Activated CD8-positive, alpha-beta memory T cell treated with anti-CD3 and anti-CD28 coated beads, Interleukin-2, amount 10 ng/mL, durations not matched to agents 7 days and 5 days (primary cell): ENCODE data around the gene PRSS22. TPM values are rescaled to one million over a fixed set of nuclear protein-coding genes. Genes with fewer than 3 reads are reported as not detected.

Experiments
- ATAC-seq: fragments of 150-1000 bp; cut with Tn5 transposase; one replicate; pipeline ENCODE4 v1.10.0; 2021; ENCODE audit warnings: moderate library complexity
- CTCF ChIA-PET: fragments of 350-600 bp; sonication (Branson Sonifier 250); formaldehyde crosslinking; loops from one replicate; lab custom pipeline; 2021; ENCODE audit warnings: antibody characterized with exemption; lab: Charles Lee
- DNase-seq: peaks from one replicate; pipeline ENCODE4 v3.0.0-alpha.2; 2020
- H3K27ac Mint-ChIP-seq: one replicate; pipeline ENCODE4 v1.8.0; 2021; ENCODE audit warnings: mild to moderate bottlenecking, mixed read lengths
- H3K27me3 Mint-ChIP-seq: one replicate; pipeline ENCODE4 v1.8.0; 2021; ENCODE audit warnings: mixed read lengths
- H3K36me3 Mint-ChIP-seq: one replicate; pipeline ENCODE4 v1.8.0; 2021; ENCODE audit warnings: mild to moderate bottlenecking, mixed read lengths
- H3K4me1 Mint-ChIP-seq: one replicate; pipeline ENCODE4 v1.8.0; 2021; ENCODE audit warnings: mixed read lengths
- H3K4me3 Mint-ChIP-seq: one replicate; pipeline ENCODE4 v1.8.0; 2021; ENCODE audit warnings: mild to moderate bottlenecking, moderate library complexity, mixed read lengths
- H3K9me3 Mint-ChIP-seq: one replicate; pipeline ENCODE4 v1.8.0; 2022; ENCODE audit warnings: low read depth, mixed read lengths
- total RNA-seq, 2 experiments: library from RNA; stranded (reverse); gene quantifications; one replicate each; pipeline ENCODE4 v1.2.3, GENCODE V29; 2021

Gene PRSS22
- total RNA-seq, 2 experiments from 2014 or later: not detected

- no peaks in the 10 kb centered on the region for H3K36me3 Mint-ChIP-seq
- CTCF ChIA-PET: interaction anchor here (1.1 to 6.8 kb wide), 5 partner anchors 11 to 55 kb away, joined by 3 to 36 read pairs (median 19); partner anchors contain the start of gene FLYWCH2
- no peaks in the 10 kb centered on the region for H3K27me3 Mint-ChIP-seq
- ATAC-seq (no peak), DNase-seq (no peak)
- H3K27ac Mint-ChIP-seq: no peak overlapping the region
- H3K4me3 Mint-ChIP-seq: no peak overlapping the region
- H3K9me3 Mint-ChIP-seq: no peaks in the 10 kb centered on the region
- peaks cover 13% of the 10 kb centered on the region for H3K4me1 Mint-ChIP-seq
Observed at GRCh38 chr16:2871926-2872325, 14.0 kb upstream of the PRSS22 start.

GRCh38 chr16:2867987-2868789 lies 10.2 kb upstream of the PRSS22 start:
- ATAC-seq: peak; percentile 96
- Mint-ChIP-seq H3K4me3 (peak overlapping the region; percentile 83), H3K27ac (peak overlapping the region; percentile 91), H3K36me3 (no peaks in the 10 kb centered on the region), H3K27me3 (peaks cover 3% of the 10 kb centered on the region), H3K4me1 (peaks cover 13% of the 10 kb centered on the region), H3K9me3 (no peaks in the 10 kb centered on the region)
- peak; percentile 98 for DNase-seq
- CTCF ChIA-PET: interaction anchor here (0.7 to 4.4 kb wide), 37 partner anchors 12 to 616 kb away, joined by 3 to 94 read pairs (median 6); partner anchors contain the start of genes ECI1, FLYWCH1, FLYWCH2 and PKMYT1

- Mint-ChIP-seq H3K36me3 (no peaks in the 10 kb centered on the region), H3K4me3 (peak overlapping the region; percentile 83), H3K4me1 (peaks cover 13% of the 10 kb centered on the region), H3K27ac (peak overlapping the region; percentile 91), H3K9me3 (no peaks in the 10 kb centered on the region), H3K27me3 (peaks cover 3% of the 10 kb centered on the region)
- no peak for DNase-seq
- ATAC-seq: no peak
- CTCF ChIA-PET: interaction anchor here (0.7 to 4.4 kb wide), 30 partner anchors 11 to 616 kb away, joined by 3 to 94 read pairs (median 6); partner anchors contain the start of genes ECI1, FLYWCH1, FLYWCH2 and PKMYT1
Observed at GRCh38 chr16:2867661-2867986, 9.7 kb upstream of the PRSS22 start.

GRCh38 chr16:2866431-2866830 lies 8.5 kb upstream of the PRSS22 start:
- ATAC-seq (no peak), DNase-seq (no peak)
- Mint-ChIP-seq H3K36me3 (no peaks in the 10 kb centered on the region), H3K27ac (no peak overlapping the region), H3K27me3 (peaks cover 4% of the 10 kb centered on the region), H3K4me3 (no peak overlapping the region), H3K9me3 (no peaks in the 10 kb centered on the region), H3K4me1 (peaks cover 13% of the 10 kb centered on the region)
- CTCF ChIA-PET: interaction anchor here (0.6 to 4.4 kb wide), 5 partner anchors 17 to 76 kb away, joined by 3 to 94 read pairs (median 4); partner anchors contain the start of genes FLYWCH1 and FLYWCH2

- H3K4me1 Mint-ChIP-seq: peaks cover 13% of the 10 kb centered on the region
- peaks cover 8% of the 10 kb centered on the region for H3K27me3 Mint-ChIP-seq
- ATAC-seq (no peak), DNase-seq (no peak)
- no peak overlapping the region for H3K27ac Mint-ChIP-seq
- H3K9me3 Mint-ChIP-seq: peaks cover 3% of the 10 kb centered on the region
- CTCF ChIA-PET: interaction anchor here (1.4 to 4.4 kb wide), 4 partner anchors 17 to 61 kb away, joined by 3 to 94 read pairs (median 14); partner anchors contain the start of genes FLYWCH1 and FLYWCH2
- no peak overlapping the region for H3K4me3 Mint-ChIP-seq
- no peaks in the 10 kb centered on the region for H3K36me3 Mint-ChIP-seq
Observed at GRCh38 chr16:2865651-2866050, 7.7 kb upstream of the PRSS22 start.

- CTCF ChIA-PET: interaction anchor here (0.8 to 1.1 kb wide), 2 partner anchors 22 to 76 kb away, joined by 3 read pairs; no protein-coding TSS in a partner anchor
- no peak overlapping the region for H3K27ac Mint-ChIP-seq
- H3K36me3 Mint-ChIP-seq: no peaks in the 10 kb centered on the region
- no peak overlapping the region for H3K4me3 Mint-ChIP-seq
- no peak for DNase-seq
- peaks cover 15% of the 10 kb centered on the region for H3K27me3 Mint-ChIP-seq
- H3K9me3 Mint-ChIP-seq: peaks cover 6% of the 10 kb centered on the region
- peaks cover 4% of the 10 kb centered on the region for H3K4me1 Mint-ChIP-seq
- no peak for ATAC-seq
Observed at GRCh38 chr16:2860826-2861567, 3.0 kb upstream of the PRSS22 start.

GRCh38 chr16:2859686-2860265 lies 1.8 kb upstream of the PRSS22 start:
- Mint-ChIP-seq H3K27me3 (peaks cover 14% of the 10 kb centered on the region), H3K4me1 (peaks cover 4% of the 10 kb centered on the region), H3K9me3 (peaks cover 7% of the 10 kb centered on the region), H3K36me3 (no peaks in the 10 kb centered on the region), H3K27ac (no peak overlapping the region), H3K4me3 (no peak overlapping the region)
- CTCF ChIA-PET: no interaction called here
- no peak for ATAC-seq
- DNase-seq: no peak

- H3K4me1 Mint-ChIP-seq: peaks cover 4% of the 10 kb centered on the region
- no peak for ATAC-seq
- DNase-seq: no peak
- peaks cover 15% of the 10 kb centered on the region for H3K9me3 Mint-ChIP-seq
- peaks cover 11% of the 10 kb centered on the region for H3K27me3 Mint-ChIP-seq
- CTCF ChIA-PET: no interaction called here
- no peak overlapping the region for H3K4me3 Mint-ChIP-seq
- peaks cover 3% of the 10 kb centered on the region for H3K36me3 Mint-ChIP-seq
- H3K27ac Mint-ChIP-seq: no peak overlapping the region
Observed at GRCh38 chr16:2858245-2859025, 465 bp upstream of the PRSS22 start.

GRCh38 chr16:2856686-2857450 lies 1.1 kb downstream of the PRSS22 start:
- Mint-ChIP-seq H3K4me1 (peaks cover 4% of the 10 kb centered on the region), H3K36me3 (peaks cover 3% of the 10 kb centered on the region), H3K27me3 (peaks cover 11% of the 10 kb centered on the region), H3K27ac (no peak overlapping the region), H3K4me3 (no peak overlapping the region), H3K9me3 (peaks cover 15% of the 10 kb centered on the region)
- ATAC-seq (no peak), DNase-seq (no peak)
- CTCF ChIA-PET: interaction anchor here (1.5 kb wide), 1 partner anchor 11 kb away, joined by 5 read pairs; no protein-coding TSS in a partner anchor

GRCh38 chr16:2856061-2856670 lies 1.8 kb downstream of the PRSS22 start:
- H3K9me3 Mint-ChIP-seq: peaks cover 13% of the 10 kb centered on the region
- H3K27ac Mint-ChIP-seq: no peak overlapping the region
- H3K36me3 Mint-ChIP-seq: peaks cover 3% of the 10 kb centered on the region
- peaks cover 4% of the 10 kb centered on the region for H3K4me1 Mint-ChIP-seq
- no peak for ATAC-seq
- H3K27me3 Mint-ChIP-seq: peaks cover 8% of the 10 kb centered on the region
- H3K4me3 Mint-ChIP-seq: no peak overlapping the region
- CTCF ChIA-PET: interaction anchor here (1.5 kb wide), 1 partner anchor 12 kb away, joined by 5 read pairs; no protein-coding TSS in a partner anchor
- DNase-seq: no peak

- DNase-seq (no peak), ATAC-seq (no peak)
- Mint-ChIP-seq H3K4me1 (peaks cover 4% of the 10 kb centered on the region), H3K4me3 (no peak overlapping the region), H3K9me3 (peaks cover 12% of the 10 kb centered on the region), H3K36me3 (peaks cover 3% of the 10 kb centered on the region), H3K27me3 (peaks cover 7% of the 10 kb centered on the region), H3K27ac (no peak overlapping the region)
- CTCF ChIA-PET: interaction anchor here (1.5 kb wide), 1 partner anchor 13 kb away, joined by 5 read pairs; no protein-coding TSS in a partner anchor
Observed at GRCh38 chr16:2855536-2855935, 2.4 kb downstream of the PRSS22 start.
